Anterior cingulate cortex (tissue), 58 donors: Measurements from ENCODE around the gene TMEM170A.
A peak's percentile ranks its signal among the peaks of the same experiment; 100 is the strongest.

Experiments
- DNase-seq, 58 donors: peaks; one replicate each; lab custom pipeline; 2025; lab: John Stamatoyannopoulos, UW

TMEM170A gene, protein sequence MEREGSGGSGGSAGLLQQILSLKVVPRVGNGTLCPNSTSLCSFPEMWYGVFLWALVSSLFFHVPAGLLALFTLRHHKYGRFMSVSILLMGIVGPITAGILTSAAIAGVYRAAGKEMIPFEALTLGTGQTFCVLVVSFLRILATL

DNA sequence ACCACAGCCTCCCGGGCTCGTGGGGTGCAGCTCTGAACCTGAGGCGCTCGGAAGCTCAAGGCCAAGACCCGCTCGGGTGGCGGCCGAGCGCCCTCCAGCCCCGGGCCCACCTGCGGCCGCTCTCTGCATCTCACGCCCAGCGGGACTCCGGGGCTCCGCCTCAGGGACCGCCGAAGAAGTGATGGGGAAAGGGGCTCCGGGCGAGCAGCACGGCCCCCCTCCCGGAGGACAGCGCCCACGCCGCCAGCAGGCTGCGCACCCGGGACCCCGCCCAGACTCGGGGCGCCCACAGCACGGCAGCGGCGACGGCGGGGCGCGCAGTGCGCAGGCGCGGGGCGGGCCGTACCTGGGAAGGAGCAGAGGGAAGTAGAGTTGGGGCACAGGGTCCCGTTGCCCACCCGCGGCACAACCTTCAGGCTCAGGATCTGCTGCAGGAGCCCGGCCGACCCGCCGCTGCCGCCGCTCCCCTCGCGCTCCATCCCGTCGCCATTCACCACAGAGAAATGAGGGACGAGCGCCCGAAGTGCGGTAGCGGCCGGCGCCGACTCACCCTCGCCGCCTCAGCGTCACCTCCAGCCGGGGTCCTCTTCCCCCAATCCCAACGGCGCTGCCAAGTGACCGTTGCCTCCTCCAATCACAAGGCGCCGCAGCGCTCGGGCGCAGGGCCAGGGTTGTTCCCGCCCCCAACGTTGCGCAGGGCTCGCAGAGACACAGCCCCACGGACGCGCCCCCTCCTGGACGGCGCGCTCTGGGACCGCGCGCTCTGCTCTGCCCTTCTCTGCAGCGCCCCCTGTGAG, at the start of gene TMEM170A:
Gene TMEM170A (minus strand): TSS at position 568 of the 797 bp plus-strand sequence. CDS start 89 bp downstream, at position 479.
- DNase-seq, result peak; percentile 81 to 99 (median 98)

DNA sequence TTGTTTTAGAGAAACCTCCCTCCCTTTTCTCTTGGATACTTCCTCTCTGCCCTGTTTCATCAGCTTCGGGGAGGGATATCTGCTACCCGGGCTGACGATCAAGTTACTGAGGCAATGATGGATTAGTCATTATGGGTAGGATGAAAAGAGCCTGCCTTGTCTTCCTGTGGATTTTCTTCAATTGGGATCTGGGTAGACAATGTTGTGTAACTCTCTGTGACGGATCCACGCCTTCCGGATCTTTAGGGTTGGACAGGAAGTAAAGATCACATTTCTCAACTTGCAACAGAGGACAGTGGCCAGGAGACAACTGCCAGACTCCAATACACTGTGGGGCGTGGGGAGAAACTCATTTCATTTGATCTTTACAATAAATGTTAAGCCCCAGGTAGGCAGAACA, 42.1 kb upstream of the TMEM170A start:
- peak in 2 of 58 donors; percentile 6 to 14 for DNase-seq

DNA sequence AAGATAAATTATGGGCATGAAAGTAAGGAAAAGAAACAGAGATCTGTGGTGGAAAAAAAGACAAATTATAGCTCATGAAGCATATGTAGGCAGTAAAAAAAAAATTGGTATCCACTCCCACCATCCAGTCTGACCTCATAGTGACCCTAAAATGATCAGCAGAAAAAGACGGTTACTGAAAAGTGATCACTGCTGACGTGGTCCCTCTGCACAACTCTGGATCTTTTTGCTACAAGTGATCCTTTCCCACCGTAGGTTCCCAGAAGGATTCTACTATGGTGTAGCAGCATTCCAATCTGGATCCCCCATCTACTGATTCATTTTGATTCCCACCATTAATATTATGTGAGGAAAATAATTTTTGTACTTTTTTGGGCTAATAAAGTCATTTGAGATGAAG, 41.6 kb upstream of the TMEM170A start:
- DNase-seq, result no peak

DNA sequence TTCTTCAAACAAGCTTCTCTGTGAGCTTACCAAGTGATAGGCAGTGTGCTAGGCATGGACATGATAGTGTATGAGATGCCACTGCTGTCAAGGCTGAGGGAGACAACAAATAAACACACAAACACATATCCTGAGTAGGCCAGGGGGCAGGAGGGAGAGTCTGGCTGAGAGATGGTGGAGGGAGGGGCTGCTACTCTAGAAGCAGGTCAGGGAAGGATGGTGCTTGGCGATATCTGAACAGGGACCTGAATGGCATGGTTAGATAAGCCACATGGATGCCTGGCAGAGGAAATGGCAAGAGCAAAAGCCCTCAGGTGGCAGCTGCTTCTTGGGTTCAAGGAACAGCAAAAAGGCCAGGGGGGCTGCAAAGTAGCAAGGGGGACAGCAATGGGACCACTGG, 39.3 kb upstream of the TMEM170A start:
- DNase-seq, result no peak

DNA sequence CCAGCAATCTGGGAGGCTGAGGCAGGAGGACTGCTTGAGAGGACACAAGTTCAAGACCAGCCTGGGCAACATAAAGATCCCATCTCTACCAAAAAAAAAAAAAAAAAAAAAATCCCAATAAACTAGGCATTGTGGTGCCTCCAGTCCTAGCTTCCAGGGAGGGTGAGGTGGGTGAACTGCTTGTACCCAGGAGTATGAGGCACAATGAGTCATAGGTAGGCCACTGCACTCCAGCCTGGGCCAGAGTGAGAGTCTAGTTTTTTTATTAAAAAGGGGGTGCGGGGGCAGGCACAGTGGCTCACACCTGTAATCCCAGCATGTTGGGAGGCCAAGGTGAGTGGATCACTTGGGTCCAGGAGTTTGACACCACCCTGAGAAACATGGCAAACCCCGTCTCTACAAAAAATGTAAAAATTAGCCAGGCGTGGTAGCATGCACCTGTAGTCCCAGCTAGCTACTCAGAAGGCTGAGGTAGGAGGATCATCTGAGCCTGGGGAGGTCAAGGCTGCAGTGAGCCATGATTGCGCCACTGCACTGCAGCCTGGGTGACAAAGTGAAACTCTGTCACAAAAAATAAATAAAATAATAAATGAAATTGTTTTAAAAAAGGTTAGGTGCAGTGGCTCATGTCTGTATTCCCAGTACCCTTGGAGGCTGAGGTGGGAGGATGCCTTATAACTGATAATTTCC, 38.6 kb upstream of the TMEM170A start:
- DNase-seq, result no peak

DNA sequence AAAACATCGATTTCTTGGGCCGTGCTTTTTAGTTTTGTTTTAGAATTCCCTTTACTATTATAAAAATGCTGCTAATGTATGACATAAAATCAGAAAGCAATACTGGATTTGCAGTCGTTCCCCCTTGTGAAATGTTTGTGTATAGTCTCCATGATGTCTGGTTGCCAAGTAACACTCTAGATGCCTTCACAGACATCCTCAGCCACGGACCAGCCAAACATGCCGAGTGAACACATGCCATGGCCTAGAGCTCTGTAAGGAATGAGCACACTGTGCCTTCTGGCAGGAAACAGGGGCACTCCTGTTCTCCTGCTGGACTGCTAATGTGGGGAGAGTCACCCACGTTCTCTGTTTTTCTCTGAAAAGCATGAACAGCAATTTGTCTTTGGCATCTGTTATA, 37.3 kb upstream of the TMEM170A start:
- DNase-seq, result peak in 28 of 58 donors; percentile 2 to 54 (median 18)

DNA sequence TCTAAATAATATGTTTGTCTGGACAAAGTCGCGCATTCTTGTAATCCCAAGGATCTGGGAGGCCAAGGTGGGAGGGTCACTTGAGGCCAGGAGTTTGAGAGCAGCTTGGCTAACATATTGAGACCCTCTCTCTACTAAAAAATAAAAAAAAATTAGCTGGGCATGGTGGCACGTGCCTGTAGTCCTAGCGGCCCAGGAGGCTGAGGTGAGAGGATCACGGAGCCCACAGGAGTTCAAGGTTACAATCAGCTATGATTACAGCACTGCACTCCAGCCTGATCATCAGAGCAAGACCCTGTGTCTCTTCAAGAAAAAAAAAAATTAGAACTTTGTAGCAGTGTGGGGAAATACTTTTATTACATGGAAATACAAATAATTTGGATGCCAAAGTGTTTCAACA, 36.9 kb upstream of the TMEM170A start:
- DNase-seq, result no peak

DNA sequence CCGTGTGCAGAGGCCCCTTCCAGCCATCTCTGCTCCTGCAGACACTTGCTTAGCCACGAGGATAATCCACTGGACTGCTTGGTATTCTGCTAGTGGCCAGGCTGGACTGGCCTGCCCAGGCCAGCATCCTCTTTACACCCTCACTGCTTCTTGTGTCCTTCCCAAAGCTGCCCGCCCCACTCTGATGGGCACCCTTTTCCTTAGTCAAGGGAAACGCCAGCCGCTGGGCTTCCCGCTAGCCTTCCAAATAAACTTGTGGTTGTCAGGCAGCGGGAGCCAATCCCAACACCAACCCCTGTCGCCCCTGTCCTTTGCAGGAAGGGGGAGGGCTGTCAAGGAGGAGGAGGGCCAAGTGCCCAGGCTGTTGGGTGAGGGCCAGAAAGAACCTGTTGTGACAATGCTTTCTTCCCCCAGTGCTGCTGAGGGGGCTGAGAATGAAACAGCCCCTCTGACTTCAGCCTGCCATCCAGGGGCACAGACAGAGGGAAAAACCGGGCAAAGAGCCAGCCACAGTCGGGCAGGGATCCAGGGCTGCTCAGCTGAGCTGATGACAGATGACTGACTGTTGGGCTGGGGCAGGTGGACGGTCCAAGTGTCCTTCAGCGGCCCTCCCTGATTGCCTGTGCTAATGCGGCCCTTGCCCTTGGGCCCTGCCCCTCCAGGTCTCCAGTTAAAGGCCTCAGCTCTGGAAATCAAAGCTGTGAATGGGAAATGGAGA, 34.3 kb upstream of the TMEM170A start:
- peak in 52 of 58 donors; percentile 6 to 97 (median 57) for DNase-seq

DNA sequence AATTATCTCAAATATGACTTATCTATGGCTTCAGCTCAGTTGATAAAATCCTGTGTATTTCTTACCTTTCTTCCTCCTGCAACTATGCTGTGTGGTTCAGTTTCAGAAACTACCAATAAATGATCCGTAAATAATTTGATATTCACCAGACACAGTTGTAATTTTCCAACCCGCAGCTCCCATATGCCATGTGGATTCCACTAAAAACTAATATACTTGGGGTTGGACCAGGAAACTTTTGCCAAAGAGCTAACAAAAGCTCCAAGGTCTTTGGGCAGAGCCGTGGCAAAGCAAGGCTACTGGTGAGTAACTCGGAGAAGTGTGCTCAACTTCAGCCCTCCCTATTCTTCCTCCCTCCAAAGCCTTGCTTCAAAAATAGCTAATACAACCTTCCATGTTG, 33.1 kb upstream of the TMEM170A start:
- peak in 2 of 58 donors; percentile 16 to 19 for DNase-seq

DNA sequence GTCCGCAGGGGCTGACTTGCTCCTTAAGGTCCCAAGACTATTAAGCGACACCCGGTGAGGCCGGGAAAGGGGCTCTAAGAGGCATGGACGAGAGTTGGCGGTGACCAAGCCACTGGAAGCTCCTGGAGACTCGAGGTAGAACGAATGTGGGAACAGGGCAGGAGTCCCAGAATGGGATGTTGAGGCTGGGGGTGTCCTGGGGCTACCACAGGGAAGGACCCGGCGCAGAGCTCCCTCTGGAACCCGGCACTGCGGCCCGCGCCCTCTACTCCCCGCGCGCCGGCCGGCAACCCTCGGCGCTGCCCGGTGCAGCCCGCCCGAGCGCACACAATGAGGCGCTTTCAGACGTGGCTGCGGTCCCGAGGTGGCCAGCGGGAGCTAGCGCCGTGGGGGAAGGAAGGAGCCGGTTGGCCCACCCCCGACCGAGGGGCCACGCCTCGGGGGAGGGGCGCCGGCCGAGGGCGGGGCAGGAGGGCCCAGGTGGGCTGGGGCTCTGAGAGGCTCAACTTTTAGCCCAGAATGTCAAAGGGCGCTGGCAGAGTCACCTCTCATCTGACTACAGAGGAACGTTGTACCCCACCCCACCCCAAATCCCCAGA, 30.7 kb upstream of the TMEM170A start, which contains the start of gene CHST6:
Gene CHST6 (minus strand): TSS at position 366 of the 599 bp plus-strand sequence. CDS start 15,613 bp downstream, outside the sequence.
- DNase-seq, result peak in 55 of 58 donors; percentile 5 to 81 (median 55)

DNA sequence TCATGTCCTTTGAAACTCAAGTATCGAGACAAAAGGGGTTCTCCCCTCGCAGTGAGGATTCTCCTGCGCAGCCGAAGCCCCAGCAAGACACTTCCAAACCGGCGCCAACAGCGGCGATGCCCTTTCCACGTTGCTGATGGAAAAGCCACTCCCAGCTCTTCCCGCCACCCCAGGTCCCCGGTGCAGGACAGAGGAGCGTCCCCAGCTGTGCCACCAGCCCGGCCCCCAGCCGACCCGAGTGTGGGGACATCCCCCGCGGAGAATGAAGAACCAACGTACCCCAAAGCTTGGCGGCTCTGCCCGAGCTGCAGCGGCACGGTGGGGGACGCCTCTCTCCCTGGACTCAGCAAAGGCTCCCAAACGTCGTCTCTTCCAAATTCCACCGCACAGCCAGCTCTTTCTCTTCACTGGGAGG, 30.2 kb upstream of the TMEM170A start:
- peak in 14 of 58 donors; percentile 17 to 52 (median 39) for DNase-seq

DNA sequence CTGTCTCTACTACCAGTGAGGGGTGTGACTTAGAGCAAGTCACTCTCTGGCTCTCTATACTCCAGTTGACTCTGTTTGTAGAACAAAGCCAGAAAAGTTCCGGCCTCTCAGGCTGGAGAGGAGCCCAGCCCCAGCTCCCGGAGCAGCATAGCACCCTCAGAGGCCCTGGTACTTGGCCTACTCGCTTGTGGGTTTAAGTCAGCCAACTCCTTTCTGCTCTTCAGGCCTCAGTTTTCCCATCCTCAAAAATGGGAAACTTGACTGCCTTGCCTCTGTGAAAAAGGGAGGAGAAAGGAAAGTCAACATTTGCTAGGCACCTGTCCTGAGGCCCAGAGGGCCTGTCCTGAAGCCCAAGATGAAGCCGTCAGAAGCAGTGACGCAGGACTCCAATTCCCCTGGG, 29.7 kb upstream of the TMEM170A start:
- peak in 7 of 58 donors; percentile 6 to 41 (median 31) for DNase-seq

DNA sequence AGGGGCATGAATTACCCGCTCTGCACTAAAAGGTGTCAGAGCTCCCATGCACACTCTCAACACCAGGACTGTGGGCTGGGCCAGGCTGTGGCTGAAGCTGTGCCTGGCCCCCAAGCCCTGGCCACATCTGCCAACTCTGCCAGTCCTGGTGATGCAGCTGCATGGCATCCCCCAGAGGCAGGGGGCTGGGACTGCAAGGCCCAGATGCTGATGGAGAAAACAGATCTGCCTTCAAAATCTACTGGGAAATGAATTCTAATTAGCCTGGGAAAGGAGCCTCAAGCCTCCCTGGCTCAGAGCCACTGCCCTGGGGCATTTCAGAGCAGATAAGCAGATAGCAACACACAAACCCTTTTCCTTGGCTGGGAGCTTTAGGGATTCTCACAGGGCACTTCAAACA, 27.4 kb upstream of the TMEM170A start:
- peak in 51 of 58 donors; percentile 9 to 83 (median 58) for DNase-seq

DNA sequence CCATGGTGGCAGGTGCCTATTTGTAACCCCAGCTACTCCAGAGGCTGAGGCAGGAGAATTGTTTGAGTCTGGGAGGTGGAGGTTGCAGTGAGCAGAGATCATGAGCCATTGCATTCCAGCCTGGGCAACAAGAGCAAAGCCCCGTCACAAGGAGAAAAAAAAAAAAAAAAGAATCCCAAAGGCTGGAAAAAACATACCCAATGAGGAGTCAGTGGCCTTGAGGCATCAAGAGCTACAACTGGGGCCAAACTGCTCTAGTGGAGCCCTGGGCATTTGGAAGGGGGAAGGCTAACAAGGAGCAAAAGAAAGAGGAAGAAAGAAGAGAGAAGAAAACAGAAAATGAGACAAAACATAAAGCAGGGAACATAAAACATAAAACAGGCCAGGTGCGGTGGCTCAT, 23.8 kb upstream of the TMEM170A start:
- no peak for DNase-seq

DNA sequence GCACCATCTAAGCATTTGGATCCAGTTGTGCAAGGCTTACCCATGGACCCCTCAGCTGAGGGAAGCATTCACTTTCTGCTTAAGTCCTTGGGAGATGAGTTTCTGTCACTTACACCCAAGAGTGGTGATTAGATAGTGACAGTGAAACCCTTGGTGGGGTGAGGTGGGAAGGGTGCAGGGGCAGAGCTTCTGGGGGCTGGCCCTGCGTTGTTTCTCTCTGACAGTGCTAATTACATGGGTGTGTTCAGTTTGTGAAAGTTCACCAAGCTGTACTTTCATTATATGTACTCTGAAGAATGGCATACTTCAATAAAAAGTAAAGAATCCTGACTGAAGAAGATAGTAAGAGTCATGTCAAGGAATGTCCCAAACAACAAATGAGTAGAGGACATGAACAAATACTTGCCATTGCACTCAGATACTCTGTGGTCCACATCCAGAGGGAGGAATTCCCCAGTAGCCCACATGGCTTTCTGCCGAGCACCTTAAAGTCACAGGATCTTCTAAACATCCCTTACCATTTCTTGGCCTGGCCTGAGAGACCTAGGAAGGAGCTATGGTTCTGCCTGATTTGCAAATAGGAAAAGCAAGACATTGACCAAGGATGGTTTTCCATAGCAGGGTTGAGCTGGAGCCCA, 22.3 kb upstream of the TMEM170A start:
- DNase-seq, result no peak

DNA sequence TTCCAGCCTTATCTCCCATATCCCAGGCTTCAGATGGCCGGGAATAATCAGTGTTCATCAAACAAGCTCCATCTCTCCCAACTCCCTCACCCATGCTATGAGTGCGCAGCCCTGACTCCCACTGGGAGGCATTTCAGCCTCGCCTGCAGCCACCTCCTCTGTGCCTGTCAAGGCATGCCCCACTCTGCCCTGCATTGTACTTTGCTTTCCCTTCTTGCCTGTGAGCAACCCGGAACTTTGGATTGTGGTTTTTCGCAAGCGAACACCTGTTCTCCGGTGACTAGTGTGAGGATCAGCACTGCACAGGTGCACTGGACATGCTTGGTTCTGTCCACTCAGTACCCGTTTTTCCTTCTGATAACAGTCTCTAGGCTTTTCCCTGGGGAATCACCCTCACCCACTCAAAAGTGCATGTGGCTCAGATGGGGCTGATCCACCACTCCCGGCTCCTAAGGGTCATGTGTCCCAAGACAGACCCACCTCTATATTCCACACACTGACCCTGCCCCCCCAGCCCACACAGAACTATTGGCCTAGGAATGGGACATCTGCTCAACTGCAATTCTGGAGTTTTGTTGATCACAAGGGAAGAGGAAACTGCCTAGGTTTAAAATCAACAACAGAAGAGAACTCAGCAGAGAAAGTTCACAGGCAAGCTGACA, 21.7 kb upstream of the TMEM170A start:
- DNase-seq, result no peak

DNA sequence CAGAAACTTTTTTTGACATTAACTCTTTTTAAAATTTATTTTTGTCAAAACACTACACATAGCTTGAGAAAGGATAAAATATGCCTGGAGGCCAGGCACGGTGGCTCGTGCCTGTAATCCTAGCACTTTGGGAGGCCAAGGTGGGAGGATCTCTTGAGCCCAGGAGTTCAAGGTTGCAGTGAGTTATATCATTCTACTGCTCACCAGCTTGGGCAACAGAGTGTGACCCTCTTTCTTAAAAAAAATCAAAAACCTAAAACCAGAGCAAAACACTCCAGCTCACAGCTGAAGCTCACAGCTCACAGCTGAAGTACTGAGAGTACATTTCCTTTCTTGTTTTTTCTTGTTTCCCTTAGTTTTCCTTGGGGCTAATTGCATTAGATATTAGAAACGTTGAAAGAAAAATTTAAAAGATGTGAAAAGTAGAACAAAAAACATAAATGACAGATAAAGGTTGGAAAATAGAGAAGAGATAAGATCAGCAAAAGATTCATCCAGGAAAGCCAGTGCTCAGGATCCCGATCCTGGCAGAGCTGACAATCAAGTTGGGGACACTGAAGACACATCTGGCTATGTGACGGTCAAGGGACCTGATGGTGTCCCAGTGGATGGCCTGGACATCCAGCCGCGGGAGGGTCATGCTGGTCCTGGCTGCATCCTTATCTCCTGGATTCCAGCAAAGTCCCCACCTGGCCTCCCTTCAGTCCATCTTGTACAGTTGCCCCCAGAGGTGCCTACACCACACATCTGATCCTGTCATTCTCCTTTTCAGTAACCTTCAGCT, 20.9 kb upstream of the TMEM170A start:
- DNase-seq, result no peak

DNA sequence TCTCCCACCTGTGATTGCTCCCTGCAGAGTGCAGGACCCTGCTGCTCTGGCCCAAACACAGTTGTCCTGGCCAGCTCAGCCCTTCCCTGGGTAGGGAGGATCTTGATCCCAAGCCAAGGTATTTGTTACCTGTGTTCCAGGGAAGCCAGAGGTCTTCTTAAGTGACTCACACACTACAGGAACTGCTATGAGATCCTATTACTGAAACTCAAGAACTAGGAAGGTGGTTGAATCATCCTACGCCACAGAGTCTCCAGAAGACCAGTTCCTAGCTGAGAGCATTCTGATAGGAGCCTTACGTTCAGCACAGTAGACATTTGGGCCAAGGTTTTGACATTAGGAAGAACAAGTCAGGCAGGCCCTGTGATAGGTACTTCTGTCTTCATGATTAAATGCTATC, 18.7 kb upstream of the TMEM170A start:
- DNase-seq, result no peak
